ENCODE data around the gene GAL3ST1.

DNA sequence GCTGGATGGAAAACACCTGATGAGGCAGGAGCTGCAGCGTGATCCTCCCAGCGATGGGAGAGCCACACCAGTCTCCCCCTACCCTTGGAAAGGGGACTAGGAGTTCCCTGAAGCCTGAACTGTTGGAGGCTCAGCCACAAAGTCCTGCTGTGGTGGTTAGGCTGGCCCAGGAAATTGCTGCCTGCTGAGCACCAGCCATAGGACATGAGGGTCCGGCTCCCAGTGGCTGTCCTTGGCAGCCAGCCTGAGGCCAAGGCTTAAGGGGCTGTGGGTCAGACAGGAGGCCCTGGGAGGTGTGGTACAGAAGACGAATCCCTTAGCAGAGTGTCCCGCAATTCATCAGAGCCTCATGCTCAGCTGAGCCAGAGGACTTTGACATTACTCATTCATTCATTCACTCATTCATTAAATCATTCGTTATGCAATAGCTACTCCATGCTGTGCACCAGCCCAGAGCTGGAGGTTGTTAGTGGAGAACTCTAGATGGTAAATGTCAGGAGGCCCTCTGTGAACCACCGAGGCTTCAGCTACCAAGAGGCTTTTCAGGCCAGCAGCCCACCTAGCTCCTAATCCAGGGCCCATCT, 54.5 kb downstream of the GAL3ST1 start:
- no peak for TF ChIP-seq CTCF (IDR thresholded peaks at IDR 0.05; ENCODE audit: poor library complexity)
- no peak for TF ChIP-seq EZH2 (IDR thresholded peaks at IDR 0.05; ENCODE audit: borderline replicate concordance)
- no peak for TF ChIP-seq EZH2phosphoT487 (IDR thresholded peaks at IDR 0.05; ENCODE audit: low read depth, severe bottlenecking, unreplicated experiment)
